Stimulated activated naive B cell treated with anti-CD40 and anti-IgM and Interleukin-4, amounts not matched to agents 10 μg/mL and 1 μg/mL and 100 μg/mL, for 72 hours (primary cell): ENCODE results near the gene WDR87.

ENCODE experiments used
- ATAC-seq, 2 donors: fragments of 150-1000 bp; cut with Tn5 transposase; replicated peaks; 2 replicates each; pipeline ENCODE4 v1.10.0; 2021; ENCODE audit warnings: moderate library complexity in 1 of 2
- DNase-seq: peaks from one replicate; pipeline ENCODE4 v3.0.0; 2021
- H3K27ac Mint-ChIP-seq: one replicate; pipeline ENCODE4 v1.8.0; 2022; ENCODE audit warnings: mild to moderate bottlenecking, mixed read lengths
- H3K27me3 Mint-ChIP-seq, 2 donors: one replicate each; pipeline ENCODE4 v1.8.0; 2022; ENCODE audit warnings: mixed read lengths in 2 of 2
- H3K36me3 Mint-ChIP-seq, 2 donors: one replicate each; pipeline ENCODE4 v1.8.0; 2022; ENCODE audit warnings: mixed read lengths in 2 of 2, mild to moderate bottlenecking in 1 of 2
- H3K4me1 Mint-ChIP-seq, 2 donors: one replicate each; pipeline ENCODE4 v1.8.0; 2022; ENCODE audit warnings: mixed read lengths in 2 of 2, mild to moderate bottlenecking in 1 of 2
- H3K4me3 Mint-ChIP-seq, 2 donors: one replicate each; pipeline ENCODE4 v1.8.0; 2022; ENCODE audit warnings: mild to moderate bottlenecking in 2 of 2, mixed read lengths in 2 of 2, moderate library complexity in 1 of 2
- H3K9me3 Mint-ChIP-seq, 2 donors: one replicate each; pipeline ENCODE4 v1.8.0; 2022; ENCODE audit warnings: mixed read lengths in 2 of 2, mild to moderate bottlenecking in 1 of 2

The WDR87 gene

GRCh38 chr19:37905946-37906868 is at the start of gene WDR87:
Gene WDR87 (minus strand): TSS chr19:37906594. CDS start chr19:37898239, 8,355 bp downstream.
- H3K27ac Mint-ChIP-seq = peak within 1 kb of the TSS; percentile 96
- H3K4me1 Mint-ChIP-seq = peaks cover 40 to 55% of the 10 kb centered on the region in 2 donors
- H3K36me3 Mint-ChIP-seq = peaks cover 18 to 30% of the 10 kb centered on the region in 2 donors
- ATAC-seq (peak; percentile 28 to 41), DNase-seq (peak; percentile 41)
- no peaks in the 10 kb centered on the region for H3K27me3 Mint-ChIP-seq
- H3K9me3 Mint-ChIP-seq = no peaks in the 10 kb centered on the region
- peak within 1 kb of the TSS; percentile 89 to 97 for H3K4me3 Mint-ChIP-seq

- no peak for ATAC-seq
- peaks cover 24 to 29% of the 10 kb centered on the region in 2 donors for H3K36me3 Mint-ChIP-seq
- DNase-seq = no peak
- peak overlapping the region in 1 of 2 donors; percentile 35 for H3K4me3 Mint-ChIP-seq
- H3K4me1 Mint-ChIP-seq = peaks cover 39 to 80% of the 10 kb centered on the region in 2 donors
- H3K27me3 Mint-ChIP-seq = no peaks in the 10 kb centered on the region
- no peaks in the 10 kb centered on the region for H3K9me3 Mint-ChIP-seq
- peak overlapping the region; percentile 51 for H3K27ac Mint-ChIP-seq
These were observed 49.6 kb upstream of the WDR87 start for GRCh38 chr19:37955986-37956385.

- no peaks in the 10 kb centered on the region for H3K9me3 Mint-ChIP-seq
- ATAC-seq (peak in 1 of 2 donors; percentile 9), DNase-seq (no peak)
- no peaks in the 10 kb centered on the region for H3K27me3 Mint-ChIP-seq
- H3K36me3 Mint-ChIP-seq = peaks cover 28 to 35% of the 10 kb centered on the region in 2 donors
- peak overlapping the region in 1 of 2 donors; percentile 53 for H3K4me3 Mint-ChIP-seq
- peak overlapping the region; percentile 86 for H3K27ac Mint-ChIP-seq
- peaks cover 44 to 84% of the 10 kb centered on the region in 2 donors for H3K4me1 Mint-ChIP-seq
These were observed 48.1 kb upstream of the WDR87 start for GRCh38 chr19:37954421-37954874.

GRCh38 chr19:37953918-37954303 is 47.5 kb upstream of the WDR87 start:
- DNase-seq = no peak
- Mint-ChIP-seq H3K9me3 (no peaks in the 10 kb centered on the region), H3K4me1 (peaks cover 44 to 84% of the 10 kb centered on the region in 2 donors), H3K27me3 (no peaks in the 10 kb centered on the region), H3K4me3 (peak overlapping the region; percentile 44 to 53), H3K36me3 (peaks cover 26 to 35% of the 10 kb centered on the region in 2 donors), H3K27ac (peak overlapping the region; percentile 88)
- ATAC-seq = no peak

GRCh38 chr19:37953171-37953917 is 47.0 kb upstream of the WDR87 start:
- Mint-ChIP-seq H3K36me3 (peaks cover 26 to 29% of the 10 kb centered on the region in 2 donors), H3K27me3 (no peaks in the 10 kb centered on the region), H3K4me3 (peak overlapping the region in 1 of 2 donors; percentile 44), H3K4me1 (peaks cover 46 to 84% of the 10 kb centered on the region in 2 donors), H3K9me3 (no peaks in the 10 kb centered on the region), H3K27ac (peak overlapping the region; percentile 88)
- DNase-seq (no peak), ATAC-seq (no peak)

GRCh38 chr19:37951816-37952210 is 45.4 kb upstream of the WDR87 start:
- peaks cover 25 to 31% of the 10 kb centered on the region in 2 donors for H3K36me3 Mint-ChIP-seq

GRCh38 chr19:37950471-37951175 is 44.2 kb upstream of the WDR87 start:
- Mint-ChIP-seq H3K9me3 (no peaks in the 10 kb centered on the region), H3K27me3 (no peaks in the 10 kb centered on the region), H3K27ac (peak overlapping the region; percentile 78), H3K4me3 (peak overlapping the region; percentile 10 to 54), H3K4me1 (peaks cover 47 to 79% of the 10 kb centered on the region in 2 donors), H3K36me3 (peaks cover 22 to 25% of the 10 kb centered on the region in 2 donors)
- ATAC-seq = no peak
- no peak for DNase-seq

More at GRCh38 chr19:37951816-37952210, 45.4 kb upstream of the WDR87 start:
- H3K9me3 Mint-ChIP-seq = no peaks in the 10 kb centered on the region
- DNase-seq (no peak), ATAC-seq (no peak)
- peaks cover 51 to 88% of the 10 kb centered on the region in 2 donors for H3K4me1 Mint-ChIP-seq
- H3K27me3 Mint-ChIP-seq = no peaks in the 10 kb centered on the region
- H3K27ac Mint-ChIP-seq = peak overlapping the region; percentile 77
- H3K4me3 Mint-ChIP-seq = peak overlapping the region in 1 of 2 donors; percentile 54

- no peaks in the 10 kb centered on the region for H3K27me3 Mint-ChIP-seq
These were observed 42.0 kb upstream of the WDR87 start for GRCh38 chr19:37948362-37948761.

GRCh38 chr19:37947778-37948177 is 41.4 kb upstream of the WDR87 start:
- no peak overlapping the region for H3K4me3 Mint-ChIP-seq
- H3K27ac Mint-ChIP-seq = peak overlapping the region; percentile 76
- DNase-seq (no peak), ATAC-seq (no peak)
- no peaks in the 10 kb centered on the region for H3K27me3 Mint-ChIP-seq
- peaks cover 36 to 60% of the 10 kb centered on the region in 2 donors for H3K4me1 Mint-ChIP-seq
- H3K36me3 Mint-ChIP-seq = peaks cover 24 to 30% of the 10 kb centered on the region in 2 donors
- H3K9me3 Mint-ChIP-seq = no peaks in the 10 kb centered on the region

More at GRCh38 chr19:37948362-37948761, 42.0 kb upstream of the WDR87 start:
- DNase-seq (no peak), ATAC-seq (no peak)
- Mint-ChIP-seq H3K36me3 (peaks cover 24% of the 10 kb centered on the region in 2 donors), H3K4me3 (no peak overlapping the region), H3K4me1 (peaks cover 36 to 60% of the 10 kb centered on the region in 2 donors), H3K9me3 (no peaks in the 10 kb centered on the region), H3K27ac (peak overlapping the region; percentile 76)

GRCh38 chr19:37946132-37946531 is 39.7 kb upstream of the WDR87 start:
- ATAC-seq (no peak), DNase-seq (no peak)
- Mint-ChIP-seq H3K9me3 (no peaks in the 10 kb centered on the region), H3K36me3 (peaks cover 28 to 43% of the 10 kb centered on the region in 2 donors), H3K4me1 (peaks cover 36 to 64% of the 10 kb centered on the region in 2 donors), H3K27ac (no peak overlapping the region), H3K27me3 (no peaks in the 10 kb centered on the region), H3K4me3 (no peak overlapping the region)

- peaks cover 28 to 53% of the 10 kb centered on the region in 2 donors for H3K36me3 Mint-ChIP-seq
- H3K27ac Mint-ChIP-seq = peak overlapping the region; percentile 60
- H3K4me1 Mint-ChIP-seq = peaks cover 31 to 65% of the 10 kb centered on the region in 2 donors
These were observed 37.1 kb upstream of the WDR87 start for GRCh38 chr19:37943480-37943879.

GRCh38 chr19:37942516-37942902 is 36.1 kb upstream of the WDR87 start:
- H3K9me3 Mint-ChIP-seq = no peaks in the 10 kb centered on the region
- no peaks in the 10 kb centered on the region for H3K27me3 Mint-ChIP-seq
- no peak for ATAC-seq
- peaks cover 28 to 64% of the 10 kb centered on the region in 2 donors for H3K4me1 Mint-ChIP-seq
- H3K4me3 Mint-ChIP-seq = no peak overlapping the region
- no peak for DNase-seq
- H3K36me3 Mint-ChIP-seq = peaks cover 26 to 49% of the 10 kb centered on the region in 2 donors
- peak overlapping the region; percentile 44 for H3K27ac Mint-ChIP-seq

More at GRCh38 chr19:37943480-37943879, 37.1 kb upstream of the WDR87 start:
- DNase-seq (no peak), ATAC-seq (no peak)
- Mint-ChIP-seq H3K4me3 (no peak overlapping the region), H3K9me3 (no peaks in the 10 kb centered on the region), H3K27me3 (no peaks in the 10 kb centered on the region)

GRCh38 chr19:37941782-37942515 is 35.6 kb upstream of the WDR87 start:
- DNase-seq = no peak
- Mint-ChIP-seq H3K36me3 (peaks cover 25 to 50% of the 10 kb centered on the region in 2 donors), H3K9me3 (no peaks in the 10 kb centered on the region), H3K27me3 (no peaks in the 10 kb centered on the region), H3K27ac (peak overlapping the region; percentile 72), H3K4me1 (peaks cover 27 to 59% of the 10 kb centered on the region in 2 donors), H3K4me3 (no peak overlapping the region)
- ATAC-seq = no peak
